NCI-H226 (cell line): ENCODE data around the gene ING5.
"Not testable (repeated sequence)": the region's sequence is repeated elsewhere in the genome, so short reads cannot be mapped to it uniquely, and the experiment has no call there.

Source experiments
- DNase-seq: peaks from one replicate; pipeline ENCODE4 v3.0.0-alpha.2; 2015

The ING5 gene

GRCh38 chr2:241741016-241741415 is 39.2 kb downstream of the ING5 start:
- DNase-seq: no peak

- no peak for DNase-seq
Measured at GRCh38 chr2:241742320-241742939, 40.6 kb downstream of the ING5 start.

GRCh38 chr2:241743008-241743407 is 41.2 kb downstream of the ING5 start:
- DNase-seq: not testable (repeated sequence)

GRCh38 chr2:241743620-241744019 is 41.8 kb downstream of the ING5 start:
- no peak for DNase-seq

- no peak for DNase-seq
Measured at GRCh38 chr2:241744028-241744754, 42.4 kb downstream of the ING5 start.

- no peak for DNase-seq
Measured at GRCh38 chr2:241745276-241745675, 43.4 kb downstream of the ING5 start.

- DNase-seq: no peak
Measured at GRCh38 chr2:241746084-241746483, 44.2 kb downstream of the ING5 start.

- no peak for DNase-seq
Measured at GRCh38 chr2:241748468-241749256, 46.8 kb downstream of the ING5 start.

- no peak for DNase-seq
Measured at GRCh38 chr2:241750076-241750840, 48.4 kb downstream of the ING5 start.

- DNase-seq: no peak
Measured at GRCh38 chr2:241751152-241751551, 49.3 kb downstream of the ING5 start.

GRCh38 chr2:241751776-241752175 is 49.9 kb downstream of the ING5 start:
- no peak for DNase-seq

GRCh38 chr2:241752253-241752652 is 50.4 kb downstream of the ING5 start:
- no peak for DNase-seq

- DNase-seq: no peak
Measured at GRCh38 chr2:241752689-241753276, 50.9 kb downstream of the ING5 start.

GRCh38 chr2:241753493-241753892 is 51.7 kb downstream of the ING5 start:
- DNase-seq: no peak

GRCh38 chr2:241754042-241754441 is 52.2 kb downstream of the ING5 start:
- DNase-seq: no peak

GRCh38 chr2:241755166-241755565 is 53.3 kb downstream of the ING5 start:
- DNase-seq: no peak

GRCh38 chr2:241755777-241756176 is 53.9 kb downstream of the ING5 start:
- no peak for DNase-seq

GRCh38 chr2:241759067-241759807 is 57.4 kb downstream of the ING5 start:
- no peak for DNase-seq

GRCh38 chr2:241759893-241760292 is 58.1 kb downstream of the ING5 start:
- not testable (repeated sequence) for DNase-seq

GRCh38 chr2:241760301-241760771 is 58.5 kb downstream of the ING5 start:
- DNase-seq: no peak

GRCh38 chr2:241762321-241762932 is 60.6 kb downstream of the ING5 start:
- DNase-seq: no peak
